ENCODE data around the gene ACTN4.

The ACTN4 gene

DNA sequence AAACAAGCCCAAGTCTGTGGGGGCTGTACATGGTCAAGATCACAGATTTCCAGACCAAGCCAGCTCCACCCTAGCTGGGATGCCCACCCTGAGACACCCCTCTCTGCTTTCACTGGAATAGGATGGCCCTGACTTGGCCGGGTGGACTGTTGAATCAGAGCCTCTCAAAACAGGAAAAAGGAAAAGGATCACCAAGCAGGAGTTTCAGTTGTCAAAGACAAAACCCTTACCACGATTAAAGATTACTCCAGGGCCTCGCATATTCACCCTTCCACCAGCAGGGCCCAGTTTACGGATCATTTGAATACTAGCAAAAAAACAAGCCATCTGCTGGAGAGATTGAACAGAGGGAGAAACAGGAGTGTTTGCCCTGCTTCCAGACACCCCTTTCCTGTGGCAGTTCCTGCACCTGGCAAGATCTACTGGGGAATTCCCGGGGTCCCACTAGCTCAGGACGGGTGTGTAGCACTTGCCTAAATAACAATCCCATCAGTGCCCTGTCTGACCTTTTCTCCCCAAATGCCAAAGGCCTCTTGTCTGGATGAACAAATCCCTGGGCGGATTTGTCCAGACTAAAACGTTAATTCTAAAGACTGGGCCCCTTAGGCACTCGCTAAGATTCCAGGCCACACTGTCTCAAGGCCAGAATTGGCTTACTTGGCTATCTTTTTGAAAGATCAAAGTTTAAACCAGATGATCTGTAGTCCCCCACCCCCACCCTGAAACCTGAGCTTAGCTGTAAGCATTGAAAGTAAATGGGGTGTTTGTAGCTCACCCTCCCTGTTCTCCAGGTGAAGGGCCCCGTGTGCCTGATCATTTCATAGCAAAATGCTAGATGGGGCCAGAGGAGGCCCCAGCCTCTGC, 38.4 kb downstream of the ACTN4 start:
- TF ChIP-seq, protein P1, sequence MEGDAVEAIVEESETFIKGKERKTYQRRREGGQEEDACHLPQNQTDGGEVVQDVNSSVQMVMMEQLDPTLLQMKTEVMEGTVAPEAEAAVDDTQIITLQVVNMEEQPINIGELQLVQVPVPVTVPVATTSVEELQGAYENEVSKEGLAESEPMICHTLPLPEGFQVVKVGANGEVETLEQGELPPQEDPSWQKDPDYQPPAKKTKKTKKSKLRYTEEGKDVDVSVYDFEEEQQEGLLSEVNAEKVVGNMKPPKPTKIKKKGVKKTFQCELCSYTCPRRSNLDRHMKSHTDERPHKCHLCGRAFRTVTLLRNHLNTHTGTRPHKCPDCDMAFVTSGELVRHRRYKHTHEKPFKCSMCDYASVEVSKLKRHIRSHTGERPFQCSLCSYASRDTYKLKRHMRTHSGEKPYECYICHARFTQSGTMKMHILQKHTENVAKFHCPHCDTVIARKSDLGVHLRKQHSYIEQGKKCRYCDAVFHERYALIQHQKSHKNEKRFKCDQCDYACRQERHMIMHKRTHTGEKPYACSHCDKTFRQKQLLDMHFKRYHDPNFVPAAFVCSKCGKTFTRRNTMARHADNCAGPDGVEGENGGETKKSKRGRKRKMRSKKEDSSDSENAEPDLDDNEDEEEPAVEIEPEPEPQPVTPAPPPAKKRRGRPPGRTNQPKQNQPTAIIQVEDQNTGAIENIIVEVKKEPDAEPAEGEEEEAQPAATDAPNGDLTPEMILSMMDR (IDR thresholded peaks at IDR 0.05): no peak
- Histone ChIP-seq H3K4me3 (peak overlapping the region; percentile 19), H3K27ac (peak overlapping the region; percentile 90 to 97)
- no peak for DNase-seq (ENCODE audit: low spot score)

DNA sequence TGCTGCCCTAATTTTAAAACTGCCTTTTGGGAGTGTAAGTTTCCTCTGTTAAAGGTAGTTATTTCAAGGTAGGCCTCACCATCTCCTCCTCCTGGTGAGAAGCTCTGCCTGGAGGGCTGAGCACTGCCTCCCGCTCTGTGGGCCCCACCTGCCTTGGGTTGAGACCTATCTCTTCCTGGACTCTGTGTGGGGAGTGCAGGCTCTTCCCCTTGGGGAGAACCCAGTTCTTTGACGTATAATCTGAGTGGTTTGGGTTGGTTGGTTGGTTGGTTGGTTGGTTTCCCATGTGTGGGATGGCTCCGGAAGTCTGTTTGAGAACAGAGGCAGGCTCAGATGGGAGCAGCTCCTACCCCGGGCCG, 39.1 kb downstream of the ACTN4 start:
- TF ChIP-seq, protein P1 (IDR thresholded peaks at IDR 0.05): no peak
- no peak for DNase-seq (ENCODE audit: low spot score)
- H3K27ac ChIP-seq: peak overlapping the region; percentile 90 to 97
- no peak overlapping the region for H3K4me3 ChIP-seq

DNA sequence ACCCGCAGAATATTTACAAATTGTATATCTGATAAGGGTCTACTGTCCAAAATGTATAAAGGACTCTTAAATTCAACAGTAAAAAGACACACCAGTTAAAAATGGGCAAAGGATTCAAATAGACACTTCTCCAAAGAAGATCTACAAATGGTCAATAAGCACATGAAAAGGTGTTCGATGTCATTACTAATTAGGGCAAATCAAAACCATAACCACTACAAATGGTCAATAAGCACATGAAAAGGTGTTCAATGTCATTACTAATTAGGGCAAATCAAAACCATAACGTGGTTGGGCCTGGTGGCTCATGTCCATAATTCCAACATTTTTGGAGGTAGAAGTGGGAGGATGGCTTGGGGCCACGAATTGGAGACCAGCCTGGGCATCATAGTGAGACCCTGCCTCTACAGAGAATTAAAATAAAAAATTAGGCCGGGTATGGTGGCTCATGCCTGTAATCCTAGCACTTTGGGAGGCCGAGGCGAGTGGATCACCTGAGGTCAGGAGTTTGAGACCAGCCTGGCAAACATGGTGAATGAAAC, 40.5 kb downstream of the ACTN4 start:
- TF ChIP-seq, protein P1 (IDR thresholded peaks at IDR 0.05): no peak
- no peak overlapping the region for H3K4me3 ChIP-seq
- no peak for DNase-seq (ENCODE audit: low spot score)
- peak overlapping the region; percentile 90 to 97 for H3K27ac ChIP-seq

DNA sequence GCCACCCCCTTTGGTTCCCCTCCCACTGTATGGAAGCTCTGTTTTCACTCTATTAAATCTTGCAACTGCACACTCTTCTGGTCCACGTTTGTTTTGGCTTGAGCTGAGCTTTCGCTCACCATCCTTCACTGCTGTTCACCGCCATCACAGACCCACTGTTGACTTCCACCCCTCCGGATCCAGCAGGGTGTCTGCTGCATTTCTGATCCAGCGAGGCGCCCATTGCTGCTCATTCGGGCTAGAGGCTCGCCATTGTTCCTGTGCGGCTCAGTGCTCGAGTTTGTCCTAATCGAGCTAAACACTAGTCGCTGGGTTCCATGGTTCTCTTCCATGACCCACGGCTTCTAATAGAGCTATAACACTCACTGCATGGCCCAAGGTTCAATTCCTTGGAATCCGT, 42.7 kb downstream of the ACTN4 start:
- no peak for DNase-seq (ENCODE audit: low spot score)
- Histone ChIP-seq H3K27ac (peak overlapping the region; percentile 90 to 97), H3K4me3 (no peak overlapping the region)
- TF ChIP-seq, protein P1 (IDR thresholded peaks at IDR 0.05): no peak

DNA sequence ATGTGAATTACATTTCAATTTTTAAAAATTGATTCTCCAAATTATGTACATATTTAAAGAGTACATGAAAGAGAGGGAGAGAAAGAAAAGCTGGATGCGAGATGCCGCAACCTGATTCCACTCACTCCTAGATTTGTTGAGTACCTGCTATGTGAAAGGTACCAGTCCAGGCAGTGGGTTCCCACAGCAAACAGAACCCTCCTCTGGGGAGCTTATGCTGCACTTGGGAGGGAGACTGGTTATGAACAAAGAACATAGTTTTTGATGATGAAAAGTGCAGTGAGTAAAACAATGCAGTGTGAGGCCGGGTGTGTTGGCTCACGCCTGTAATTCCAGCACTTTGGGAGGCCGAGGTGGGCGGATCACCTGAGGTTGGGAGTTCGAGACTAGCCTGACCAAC, 43.4 kb downstream of the ACTN4 start:
- peak overlapping the region; percentile 90 to 97 for H3K27ac ChIP-seq

DNA sequence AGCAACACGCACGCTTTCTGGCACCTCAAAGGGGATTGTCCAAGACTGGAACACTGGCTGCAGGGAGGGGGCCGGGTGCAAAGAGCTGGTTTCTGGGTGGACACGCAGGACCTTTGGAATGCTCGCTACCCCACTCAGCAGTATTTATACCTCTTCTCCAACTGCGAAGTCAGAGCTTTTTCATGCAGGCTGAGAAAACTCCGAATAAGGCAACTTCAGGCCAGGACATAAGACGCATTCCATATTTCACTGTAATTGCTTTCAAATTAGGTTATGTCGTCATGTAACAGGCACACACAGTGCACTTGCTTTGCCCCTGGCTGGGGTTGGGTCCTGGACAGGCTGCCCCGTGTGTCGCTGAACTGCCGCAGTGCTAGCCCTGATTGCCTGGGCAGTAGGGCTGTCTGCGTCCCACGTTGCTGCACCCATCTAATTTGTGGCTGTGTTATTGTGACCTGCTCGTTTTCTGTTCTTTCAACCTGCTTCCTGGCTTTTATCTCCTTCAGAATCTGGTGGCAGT, 44.5 kb downstream of the ACTN4 start:
- Histone ChIP-seq H3K27ac (peak overlapping the region; percentile 97), H3K4me3 (peak overlapping the region; percentile 41)
- DNase-seq (ENCODE audit: low spot score): peak; percentile 95
- TF ChIP-seq, protein P1 (IDR thresholded peaks at IDR 0.05): no peak

More for the DNA sequence above, 43.4 kb downstream of the ACTN4 start:
- no peak for DNase-seq (ENCODE audit: low spot score)
- TF ChIP-seq, protein P1 (IDR thresholded peaks at IDR 0.05): no peak
- no peak overlapping the region for H3K4me3 ChIP-seq
